WTC11 (cell line): ENCODE measurements around the gene ANO2. TPM values are rescaled to one million over a fixed set of nuclear protein-coding genes. Genes with fewer than 3 reads are reported as not detected.

Experiments
- ATAC-seq: fragments of 200-7000 bp; cut with Tn5 transposase; 2 replicates; pipeline ENCODE4 v1.10.0; 2021; ENCODE audit warnings: mild to moderate bottlenecking, moderate library complexity
- CTCF ChIA-PET: fragments of 300-600 bp; sonication (Branson Sonifier 250); formaldehyde crosslinking; loops from one replicate; lab custom pipeline; 2021; ENCODE audit warnings: antibody characterized with exemption; lab: Charles Lee
- POLR2A ChIA-PET: fragments of 350-600 bp; sonication (Branson Sonifier 250); formaldehyde crosslinking; loops from one replicate; lab custom pipeline; 2021; ENCODE audit warnings: antibody characterized with exemption; lab: Charles Lee
- DNase-seq: peaks from one replicate; pipeline ENCODE4 v3.0.0; 2021; ENCODE audit warnings: low spot score
- H3K27ac Mint-ChIP-seq: 2 replicates; pipeline ENCODE4 v1.8.0; 2021; ENCODE audit warnings: mixed read lengths
- H3K27me3 Mint-ChIP-seq: 2 replicates; pipeline ENCODE4 v1.8.0; 2021; ENCODE audit warnings: low read depth, mild to moderate bottlenecking, moderate library complexity, mixed read lengths
- H3K36me3 Mint-ChIP-seq: 2 replicates; pipeline ENCODE4 v1.8.0; 2021; ENCODE audit warnings: mixed read lengths
- H3K4me1 Mint-ChIP-seq: 2 replicates; pipeline ENCODE4 v1.8.0; 2022; ENCODE audit warnings: mixed read lengths
- H3K4me3 Mint-ChIP-seq: 2 replicates; pipeline ENCODE4 v1.8.0; 2021; ENCODE audit warnings: mild to moderate bottlenecking, moderate library complexity, mixed read lengths
- H3K9me3 Mint-ChIP-seq: 2 replicates; pipeline ENCODE4 v1.8.0; 2021; ENCODE audit warnings: mixed read lengths
- CREB1 ChIP-seq: sonication (generic); formaldehyde crosslinking; IDR thresholded peaks from 2 replicates; pipeline ENCODE4 v1.8.0; 2023; ENCODE audit warnings: mild to moderate bottlenecking, missing genetic modification reagents
- EMX1 ChIP-seq: fragments of 250-450 bp; sonication (Bioruptor Pico); IDR thresholded peaks from 2 replicates; pipeline ENCODE4 v1.8.0; 2021; ENCODE audit warnings: mild to moderate bottlenecking
- JUN ChIP-seq: sonication (generic); formaldehyde crosslinking; IDR thresholded peaks from 2 replicates; pipeline ENCODE4 v1.8.0; 2023; ENCODE audit warnings: mild to moderate bottlenecking, missing genetic modification reagents
- OVOL2 ChIP-seq: fragments of 250-450 bp; sonication (Bioruptor Pico); IDR thresholded peaks from 2 replicates; pipeline ENCODE4 v1.9.0; 2021; ENCODE audit warnings: mild to moderate bottlenecking, borderline replicate concordance
- PRRX2 ChIP-seq: fragments of 250-450 bp; sonication (Bioruptor Pico); IDR thresholded peaks from 2 replicates; pipeline ENCODE4 v1.8.0; 2021; ENCODE audit warnings: mild to moderate bottlenecking
- RELA ChIP-seq: sonication (generic); formaldehyde crosslinking; IDR thresholded peaks from 2 replicates; pipeline ENCODE4 v1.8.1; 2022; ENCODE audit warnings: missing genetic modification reagents, mild to moderate bottlenecking, borderline replicate concordance
- SMAD3 ChIP-seq: sonication (generic); formaldehyde crosslinking; IDR thresholded peaks from 2 replicates; pipeline ENCODE4 v1.8.0; 2022; ENCODE audit warnings: missing genetic modification reagents, mild to moderate bottlenecking, borderline replicate concordance
- ZNF263 ChIP-seq: sonication (generic); formaldehyde crosslinking; IDR thresholded peaks from 2 replicates; pipeline ENCODE4 v1.8.1; 2022; ENCODE audit warnings: low read depth, mild to moderate bottlenecking, moderate library complexity, missing genetic modification reagents
- ZNF317 ChIP-seq: sonication (generic); formaldehyde crosslinking; IDR thresholded peaks from 2 replicates; pipeline ENCODE4 v1.8.1; 2023; ENCODE audit warnings: low read depth, mild to moderate bottlenecking, moderate library complexity, missing genetic modification reagents, borderline replicate concordance
- ZNF396 ChIP-seq: fragments of 250-450 bp; sonication (Bioruptor Pico); IDR thresholded peaks from 2 replicates; pipeline ENCODE4 v1.8.0; 2021; ENCODE audit warnings: mild to moderate bottlenecking, moderate library complexity, borderline replicate concordance
- ZNF416 ChIP-seq: fragments of 250-450 bp; sonication (Bioruptor Pico); IDR thresholded peaks from 2 replicates; pipeline ENCODE4 v1.9.0; 2021; ENCODE audit warnings: mild to moderate bottlenecking, inconsistent platforms
- total RNA-seq: library from RNA; stranded (reverse); gene quantifications from 3 replicates; pipeline ENCODE4 v1.2.3, GENCODE V29; 2021
- TF ChIP-seq, protein P1 (sequence below): fragments of 250-450 bp; sonication (Bioruptor Pico); IDR thresholded peaks from 2 replicates; pipeline ENCODE4 v2.1.2; 2022; ENCODE audit warnings: mild to moderate bottlenecking, moderate library complexity
- TF ChIP-seq, protein P2 (sequence below): sonication (generic); formaldehyde crosslinking; IDR thresholded peaks from 2 replicates; pipeline ENCODE4 v1.8.1; 2022; ENCODE audit warnings: low read depth, missing genetic modification reagents, borderline replicate concordance
- TF ChIP-seq, protein P3 (sequence below): sonication (generic); formaldehyde crosslinking; IDR thresholded peaks from 2 replicates; pipeline ENCODE4 v1.8.0; 2023; ENCODE audit warnings: missing genetic modification reagents, mild to moderate bottlenecking, borderline replicate concordance
- TF ChIP-seq, protein P4 (sequence below): sonication (generic); formaldehyde crosslinking; IDR thresholded peaks from 2 replicates; pipeline ENCODE4 v1.8.0; 2022; ENCODE audit warnings: mild to moderate bottlenecking, missing genetic modification reagents
- TF ChIP-seq, protein P5 (sequence below): sonication (generic); formaldehyde crosslinking; IDR thresholded peaks from 2 replicates; pipeline ENCODE4 v1.8.1; 2022; ENCODE audit warnings: low read depth, mild to moderate bottlenecking, moderate library complexity, missing genetic modification reagents, borderline replicate concordance
- TF ChIP-seq, protein P6 (sequence below): sonication (generic); formaldehyde crosslinking; IDR thresholded peaks from 2 replicates; pipeline ENCODE4 v1.8.1; 2022; ENCODE audit warnings: missing genetic modification reagents, borderline replicate concordance
- TF ChIP-seq, protein P7 (sequence below): sonication (generic); formaldehyde crosslinking; IDR thresholded peaks from 2 replicates; pipeline ENCODE4 v1.8.0; 2022; ENCODE audit warnings: missing genetic modification reagents

ANO2 gene
- total RNA-seq, 1 experiment from 2014 or later: 2.8 TPM

DNA sequence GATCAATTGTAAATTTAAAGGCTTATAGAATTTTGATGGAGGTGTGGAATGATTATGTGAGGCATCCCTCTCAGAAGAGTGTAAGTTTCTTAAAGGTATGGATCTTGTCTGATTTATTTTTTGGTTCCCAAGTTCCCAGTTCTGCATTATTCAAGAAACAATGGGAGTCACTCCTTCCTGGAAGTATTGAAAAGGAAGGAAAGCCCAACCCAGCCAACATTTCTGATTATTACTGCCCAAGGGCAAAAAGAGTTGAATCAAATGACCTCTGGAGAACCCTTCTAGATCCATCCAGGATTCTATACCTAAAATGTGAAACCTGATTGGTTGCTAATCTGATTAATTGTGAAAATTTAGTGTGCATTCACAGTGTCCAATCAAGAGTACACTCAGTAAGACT lies 166.2 kb downstream of the ANO2 start:
- Mint-ChIP-seq H3K36me3 (no peaks in the 10 kb centered on the region), H3K27ac (no peak overlapping the region), H3K4me3 (no peak overlapping the region), H3K9me3 (no peaks in the 10 kb centered on the region; the same call in 1 of the 2 replicates), H3K4me1 (no peaks in the 10 kb centered on the region)
- POLR2A ChIA-PET: no interaction called here
- no peak for DNase-seq
- no peak for TF ChIP-seq PRRX2 (CRISPR knock-in tag)
- TF ChIP-seq, protein P1, sequence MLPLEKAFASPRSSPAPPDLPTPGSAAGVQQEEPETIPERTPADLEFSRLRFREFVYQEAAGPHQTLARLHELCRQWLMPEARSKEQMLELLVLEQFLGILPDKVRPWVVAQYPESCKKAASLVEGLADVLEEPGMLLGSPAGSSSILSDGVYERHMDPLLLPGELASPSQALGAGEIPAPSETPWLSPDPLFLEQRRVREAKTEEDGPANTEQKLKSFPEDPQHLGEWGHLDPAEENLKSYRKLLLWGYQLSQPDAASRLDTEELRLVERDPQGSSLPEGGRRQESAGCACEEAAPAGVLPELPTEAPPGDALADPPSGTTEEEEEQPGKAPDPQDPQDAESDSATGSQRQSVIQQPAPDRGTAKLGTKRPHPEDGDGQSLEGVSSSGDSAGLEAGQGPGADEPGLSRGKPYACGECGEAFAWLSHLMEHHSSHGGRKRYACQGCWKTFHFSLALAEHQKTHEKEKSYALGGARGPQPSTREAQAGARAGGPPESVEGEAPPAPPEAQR: no peak
- no peak for TF ChIP-seq ZNF416
- TF ChIP-seq, protein P2, sequence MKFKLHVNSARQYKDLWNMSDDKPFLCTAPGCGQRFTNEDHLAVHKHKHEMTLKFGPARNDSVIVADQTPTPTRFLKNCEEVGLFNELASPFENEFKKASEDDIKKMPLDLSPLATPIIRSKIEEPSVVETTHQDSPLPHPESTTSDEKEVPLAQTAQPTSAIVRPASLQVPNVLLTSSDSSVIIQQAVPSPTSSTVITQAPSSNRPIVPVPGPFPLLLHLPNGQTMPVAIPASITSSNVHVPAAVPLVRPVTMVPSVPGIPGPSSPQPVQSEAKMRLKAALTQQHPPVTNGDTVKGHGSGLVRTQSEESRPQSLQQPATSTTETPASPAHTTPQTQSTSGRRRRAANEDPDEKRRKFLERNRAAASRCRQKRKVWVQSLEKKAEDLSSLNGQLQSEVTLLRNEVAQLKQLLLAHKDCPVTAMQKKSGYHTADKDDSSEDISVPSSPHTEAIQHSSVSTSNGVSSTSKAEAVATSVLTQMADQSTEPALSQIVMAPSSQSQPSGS: no peak
- TF ChIP-seq ZNF317: no peak
- TF ChIP-seq RELA (CRISPR knock-in tag): no peak
- TF ChIP-seq CREB1: no peak
- TF ChIP-seq ZNF263 (CRISPR knock-in tag): no peak
- no peak for TF ChIP-seq EMX1 (CRISPR knock-in tag)
- TF ChIP-seq SMAD3: no peak
- no peak for TF ChIP-seq JUN (CRISPR knock-in tag)
- TF ChIP-seq, protein P3, sequence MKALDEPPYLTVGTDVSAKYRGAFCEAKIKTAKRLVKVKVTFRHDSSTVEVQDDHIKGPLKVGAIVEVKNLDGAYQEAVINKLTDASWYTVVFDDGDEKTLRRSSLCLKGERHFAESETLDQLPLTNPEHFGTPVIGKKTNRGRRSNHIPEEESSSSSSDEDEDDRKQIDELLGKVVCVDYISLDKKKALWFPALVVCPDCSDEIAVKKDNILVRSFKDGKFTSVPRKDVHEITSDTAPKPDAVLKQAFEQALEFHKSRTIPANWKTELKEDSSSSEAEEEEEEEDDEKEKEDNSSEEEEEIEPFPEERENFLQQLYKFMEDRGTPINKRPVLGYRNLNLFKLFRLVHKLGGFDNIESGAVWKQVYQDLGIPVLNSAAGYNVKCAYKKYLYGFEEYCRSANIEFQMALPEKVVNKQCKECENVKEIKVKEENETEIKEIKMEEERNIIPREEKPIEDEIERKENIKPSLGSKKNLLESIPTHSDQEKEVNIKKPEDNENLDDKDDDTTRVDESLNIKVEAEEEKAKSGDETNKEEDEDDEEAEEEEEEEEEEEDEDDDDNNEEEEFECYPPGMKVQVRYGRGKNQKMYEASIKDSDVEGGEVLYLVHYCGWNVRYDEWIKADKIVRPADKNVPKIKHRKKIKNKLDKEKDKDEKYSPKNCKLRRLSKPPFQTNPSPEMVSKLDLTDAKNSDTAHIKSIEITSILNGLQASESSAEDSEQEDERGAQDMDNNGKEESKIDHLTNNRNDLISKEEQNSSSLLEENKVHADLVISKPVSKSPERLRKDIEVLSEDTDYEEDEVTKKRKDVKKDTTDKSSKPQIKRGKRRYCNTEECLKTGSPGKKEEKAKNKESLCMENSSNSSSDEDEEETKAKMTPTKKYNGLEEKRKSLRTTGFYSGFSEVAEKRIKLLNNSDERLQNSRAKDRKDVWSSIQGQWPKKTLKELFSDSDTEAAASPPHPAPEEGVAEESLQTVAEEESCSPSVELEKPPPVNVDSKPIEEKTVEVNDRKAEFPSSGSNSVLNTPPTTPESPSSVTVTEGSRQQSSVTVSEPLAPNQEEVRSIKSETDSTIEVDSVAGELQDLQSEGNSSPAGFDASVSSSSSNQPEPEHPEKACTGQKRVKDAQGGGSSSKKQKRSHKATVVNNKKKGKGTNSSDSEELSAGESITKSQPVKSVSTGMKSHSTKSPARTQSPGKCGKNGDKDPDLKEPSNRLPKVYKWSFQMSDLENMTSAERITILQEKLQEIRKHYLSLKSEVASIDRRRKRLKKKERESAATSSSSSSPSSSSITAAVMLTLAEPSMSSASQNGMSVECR: no peak
- no peak for TF ChIP-seq ZNF396 (CRISPR knock-in tag)
- TF ChIP-seq, protein P4, sequence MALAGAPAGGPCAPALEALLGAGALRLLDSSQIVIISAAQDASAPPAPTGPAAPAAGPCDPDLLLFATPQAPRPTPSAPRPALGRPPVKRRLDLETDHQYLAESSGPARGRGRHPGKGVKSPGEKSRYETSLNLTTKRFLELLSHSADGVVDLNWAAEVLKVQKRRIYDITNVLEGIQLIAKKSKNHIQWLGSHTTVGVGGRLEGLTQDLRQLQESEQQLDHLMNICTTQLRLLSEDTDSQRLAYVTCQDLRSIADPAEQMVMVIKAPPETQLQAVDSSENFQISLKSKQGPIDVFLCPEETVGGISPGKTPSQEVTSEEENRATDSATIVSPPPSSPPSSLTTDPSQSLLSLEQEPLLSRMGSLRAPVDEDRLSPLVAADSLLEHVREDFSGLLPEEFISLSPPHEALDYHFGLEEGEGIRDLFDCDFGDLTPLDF (CRISPR knock-in tag): no peak
- TF ChIP-seq OVOL2: no peak
- TF ChIP-seq, protein P5, sequence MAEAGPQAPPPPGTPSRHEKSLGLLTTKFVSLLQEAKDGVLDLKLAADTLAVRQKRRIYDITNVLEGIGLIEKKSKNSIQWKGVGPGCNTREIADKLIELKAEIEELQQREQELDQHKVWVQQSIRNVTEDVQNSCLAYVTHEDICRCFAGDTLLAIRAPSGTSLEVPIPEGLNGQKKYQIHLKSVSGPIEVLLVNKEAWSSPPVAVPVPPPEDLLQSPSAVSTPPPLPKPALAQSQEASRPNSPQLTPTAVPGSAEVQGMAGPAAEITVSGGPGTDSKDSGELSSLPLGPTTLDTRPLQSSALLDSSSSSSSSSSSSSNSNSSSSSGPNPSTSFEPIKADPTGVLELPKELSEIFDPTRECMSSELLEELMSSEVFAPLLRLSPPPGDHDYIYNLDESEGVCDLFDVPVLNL (CRISPR knock-in tag): no peak
- TF ChIP-seq, protein P6, sequence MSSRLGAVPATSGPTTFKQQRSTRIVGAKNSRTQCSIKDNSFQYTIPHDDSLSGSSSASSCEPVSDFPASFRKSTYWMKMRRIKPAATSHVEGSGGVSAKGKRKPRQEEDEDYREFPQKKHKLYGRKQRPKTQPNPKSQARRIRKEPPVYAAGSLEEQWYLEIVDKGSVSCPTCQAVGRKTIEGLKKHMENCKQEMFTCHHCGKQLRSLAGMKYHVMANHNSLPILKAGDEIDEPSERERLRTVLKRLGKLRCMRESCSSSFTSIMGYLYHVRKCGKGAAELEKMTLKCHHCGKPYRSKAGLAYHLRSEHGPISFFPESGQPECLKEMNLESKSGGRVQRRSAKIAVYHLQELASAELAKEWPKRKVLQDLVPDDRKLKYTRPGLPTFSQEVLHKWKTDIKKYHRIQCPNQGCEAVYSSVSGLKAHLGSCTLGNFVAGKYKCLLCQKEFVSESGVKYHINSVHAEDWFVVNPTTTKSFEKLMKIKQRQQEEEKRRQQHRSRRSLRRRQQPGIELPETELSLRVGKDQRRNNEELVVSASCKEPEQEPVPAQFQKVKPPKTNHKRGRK: no peak
- TF ChIP-seq, protein P7, sequence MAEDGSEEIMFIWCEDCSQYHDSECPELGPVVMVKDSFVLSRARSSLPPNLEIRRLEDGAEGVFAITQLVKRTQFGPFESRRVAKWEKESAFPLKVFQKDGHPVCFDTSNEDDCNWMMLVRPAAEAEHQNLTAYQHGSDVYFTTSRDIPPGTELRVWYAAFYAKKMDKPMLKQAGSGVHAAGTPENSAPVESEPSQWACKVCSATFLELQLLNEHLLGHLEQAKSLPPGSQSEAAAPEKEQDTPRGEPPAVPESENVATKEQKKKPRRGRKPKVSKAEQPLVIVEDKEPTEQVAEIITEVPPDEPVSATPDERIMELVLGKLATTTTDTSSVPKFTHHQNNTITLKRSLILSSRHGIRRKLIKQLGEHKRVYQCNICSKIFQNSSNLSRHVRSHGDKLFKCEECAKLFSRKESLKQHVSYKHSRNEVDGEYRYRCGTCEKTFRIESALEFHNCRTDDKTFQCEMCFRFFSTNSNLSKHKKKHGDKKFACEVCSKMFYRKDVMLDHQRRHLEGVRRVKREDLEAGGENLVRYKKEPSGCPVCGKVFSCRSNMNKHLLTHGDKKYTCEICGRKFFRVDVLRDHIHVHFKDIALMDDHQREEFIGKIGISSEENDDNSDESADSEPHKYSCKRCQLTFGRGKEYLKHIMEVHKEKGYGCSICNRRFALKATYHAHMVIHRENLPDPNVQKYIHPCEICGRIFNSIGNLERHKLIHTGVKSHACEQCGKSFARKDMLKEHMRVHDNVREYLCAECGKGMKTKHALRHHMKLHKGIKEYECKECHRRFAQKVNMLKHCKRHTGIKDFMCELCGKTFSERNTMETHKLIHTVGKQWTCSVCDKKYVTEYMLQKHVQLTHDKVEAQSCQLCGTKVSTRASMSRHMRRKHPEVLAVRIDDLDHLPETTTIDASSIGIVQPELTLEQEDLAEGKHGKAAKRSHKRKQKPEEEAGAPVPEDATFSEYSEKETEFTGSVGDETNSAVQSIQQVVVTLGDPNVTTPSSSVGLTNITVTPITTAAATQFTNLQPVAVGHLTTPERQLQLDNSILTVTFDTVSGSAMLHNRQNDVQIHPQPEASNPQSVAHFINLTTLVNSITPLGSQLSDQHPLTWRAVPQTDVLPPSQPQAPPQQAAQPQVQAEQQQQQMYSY (CRISPR knock-in tag): no peak
- TF ChIP-seq, all 79 proteins: peak for 0
- no peaks in the 10 kb centered on the region for H3K27me3 Mint-ChIP-seq
- CTCF ChIA-PET: no interaction called here
- ATAC-seq: no peak
